ENCODE data around the gene AP5B1. TPM values are rescaled to one million over a fixed set of nuclear protein-coding genes. Genes with fewer than 3 reads are reported as not detected.

AP5B1 gene, protein sequence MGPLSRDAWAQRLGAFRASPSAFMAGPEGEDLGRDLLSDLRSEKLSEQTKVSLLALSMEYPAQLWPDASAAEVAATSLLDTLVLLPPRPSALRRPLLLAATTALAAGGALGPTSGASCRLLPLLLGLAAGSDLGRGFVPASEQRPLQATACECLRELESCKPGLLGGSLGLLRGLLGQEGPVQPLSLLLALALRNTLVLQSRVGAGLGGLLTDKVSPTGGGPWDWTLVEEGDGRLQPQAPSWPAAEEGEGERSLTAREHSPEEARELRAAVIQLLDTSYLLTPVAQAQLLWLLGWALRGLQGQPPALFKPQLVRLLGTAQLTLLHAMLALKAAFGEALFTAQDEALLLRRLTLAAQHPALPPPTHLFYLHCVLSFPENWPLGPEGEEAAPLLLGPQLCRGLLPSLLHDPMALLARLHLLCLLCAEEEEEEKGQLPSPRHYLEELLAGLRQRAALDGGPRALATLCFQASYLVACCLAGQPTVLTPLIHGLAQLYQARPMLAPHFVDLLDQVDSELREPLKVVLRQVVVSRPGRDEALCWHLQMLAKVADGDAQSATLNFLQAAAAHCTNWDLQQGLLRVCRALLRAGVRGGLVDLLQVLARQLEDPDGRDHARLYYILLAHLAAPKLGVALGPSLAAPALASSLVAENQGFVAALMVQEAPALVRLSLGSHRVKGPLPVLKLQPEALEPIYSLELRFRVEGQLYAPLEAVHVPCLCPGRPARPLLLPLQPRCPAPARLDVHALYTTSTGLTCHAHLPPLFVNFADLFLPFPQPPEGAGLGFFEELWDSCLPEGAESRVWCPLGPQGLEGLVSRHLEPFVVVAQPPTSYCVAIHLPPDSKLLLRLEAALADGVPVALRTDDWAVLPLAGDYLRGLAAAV
- total RNA-seq (1 to 10 TPM; 5.0 to 6.4 TPM), polyA plus RNA-seq (ENCODE audit: insufficient read length in 2 of 2) (1 to 10 TPM; 6.9 to 9.3 TPM)
- long read RNA-seq, donor 1, full-length matches to known transcripts = 4 of 4 reads
- long read RNA-seq, donor 1, partial matches to known transcripts = 0 of 4 reads
- long read RNA-seq, donor 1, other reads (novel, unspliced or antisense) = 0 of 4 reads
- long read RNA-seq, donor 2, full-length matches to known transcripts = 1 of 1 reads
- long read RNA-seq, donor 2, partial matches to known transcripts = 0 of 1 reads
- long read RNA-seq, donor 2, other reads (novel, unspliced or antisense) = 0 of 1 reads
- long read RNA-seq, donor 3, full-length matches to known transcripts = 2 of 2 reads
- long read RNA-seq, donor 3, partial matches to known transcripts = 0 of 2 reads
- long read RNA-seq, donor 3, other reads (novel, unspliced or antisense) = 0 of 2 reads
- long read RNA-seq, donor 4, full-length matches to known transcripts = 1 of 1 reads
- long read RNA-seq, donor 4, partial matches to known transcripts = 0 of 1 reads
- long read RNA-seq, donor 4, other reads (novel, unspliced or antisense) = 0 of 1 reads

DNA sequence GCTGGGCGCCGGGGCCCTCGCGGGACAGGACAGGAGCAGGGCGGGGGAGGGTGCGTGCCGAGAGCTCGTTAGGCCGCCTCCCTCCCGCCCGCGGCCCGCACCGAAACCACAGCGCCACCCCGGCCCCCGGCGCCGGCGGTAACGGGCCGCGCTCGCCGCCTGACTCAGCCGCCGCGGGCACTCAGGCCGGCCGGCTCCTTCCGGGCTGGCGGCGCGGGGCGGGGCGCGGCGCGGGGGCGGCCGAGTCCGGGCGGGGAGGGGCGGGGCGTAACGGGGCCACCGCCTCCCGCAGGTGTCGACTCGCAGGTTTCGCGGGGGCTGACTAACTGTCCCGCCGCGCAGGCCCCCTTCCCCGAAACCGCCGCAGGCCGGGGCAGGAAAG lies at the start of gene AP5B1:
TSS of gene AP5B1 (minus strand) at position 207 of the 382 bp plus-strand sequence. CDS start 385 bp downstream, outside the sequence.
- peak in 2 of 6 donors; percentile 63 to 64 for DNase-seq (ENCODE audit: low read depth in 4 of 6, low spot score in 6 of 6)
- peaks cover 37% of the 10 kb centered on the region for H3K36me3 ChIP-seq (ENCODE audit: control insufficient read depth, insufficient read depth, low read length)
- peak within 1 kb of the TSS; percentile 63 for H3K4me3 ChIP-seq (ENCODE audit: low read depth, low read length)
- under 1% methylated on average over 59 of the region's 59 CpGs for WGBS (ENCODE audit: insufficient coverage)
- H3K27ac ChIP-seq (ENCODE audit: low read depth, low read length) = no peak within 1 kb of the TSS
- H3K9me3 ChIP-seq (ENCODE audit: control insufficient read depth, insufficient read depth, low read length) = no peaks in the 10 kb centered on the region
- peaks cover 9% of the 10 kb centered on the region for H3K27me3 ChIP-seq (ENCODE audit: control insufficient read depth, insufficient read depth, low read length)
- H3K4me1 ChIP-seq (ENCODE audit: control insufficient read depth, insufficient read depth, low read length) = peaks cover 36% of the 10 kb centered on the region

DNA sequence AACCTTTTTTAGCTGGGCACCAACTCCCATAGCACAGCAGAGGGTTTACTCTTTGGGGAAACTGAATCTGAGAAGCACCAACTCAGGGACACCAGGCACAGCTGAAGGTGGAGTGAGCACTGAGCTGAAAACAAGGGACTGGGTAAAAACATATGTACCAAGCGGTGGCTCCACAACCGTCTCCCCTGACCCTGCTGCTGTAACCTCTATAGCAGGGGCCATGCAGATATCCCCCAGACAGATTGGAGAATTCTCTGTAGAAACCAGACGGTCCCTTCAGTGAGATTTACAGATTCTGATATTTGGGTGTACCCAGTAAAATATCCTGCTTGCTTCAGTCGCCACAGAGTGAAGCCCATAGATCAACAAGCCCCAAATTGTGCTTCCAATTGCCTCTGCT lies 48.7 kb upstream of the AP5B1 start:
- WGBS (ENCODE audit: insufficient coverage) = 60% methylated on average over 3 of the region's 4 CpGs

DNA sequence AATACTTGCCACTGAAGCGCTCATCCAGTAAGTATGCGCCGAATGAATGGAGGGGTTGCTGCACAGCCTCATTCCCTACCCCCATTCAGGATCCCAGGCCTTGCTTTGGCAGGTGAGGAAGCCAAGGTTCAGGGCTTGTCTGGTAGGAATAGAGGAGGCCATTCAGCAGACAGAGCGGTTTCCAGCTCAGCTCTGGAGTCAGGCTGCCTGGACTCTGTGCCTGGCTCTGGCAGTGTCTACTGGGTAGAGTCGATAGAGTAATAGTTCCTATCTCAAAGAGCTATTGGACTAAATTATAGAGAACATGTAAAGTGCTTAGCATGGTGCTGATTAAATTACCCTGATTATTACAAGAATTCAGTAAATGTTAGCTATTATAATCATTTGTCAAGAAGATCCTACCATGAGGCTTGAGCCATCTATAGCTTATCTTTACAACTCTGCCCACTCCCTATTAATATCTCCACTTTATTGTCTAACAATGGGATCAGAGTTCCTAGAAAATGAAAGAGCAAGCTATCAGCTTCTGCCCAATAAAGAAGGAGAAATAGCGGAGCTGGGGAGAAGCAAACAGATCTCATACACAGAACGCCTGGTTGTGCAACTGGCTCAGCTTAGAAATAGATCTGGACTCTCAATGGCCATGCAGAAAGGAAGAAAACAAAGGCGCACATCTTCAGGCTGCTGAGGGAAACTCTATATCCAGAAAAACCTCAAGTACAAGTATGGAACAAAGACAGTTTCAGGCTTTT lies 46.4 kb upstream of the AP5B1 start:
- H3K36me3 ChIP-seq (ENCODE audit: control insufficient read depth, insufficient read depth, low read length) = no peaks in the 10 kb centered on the region
- no peak overlapping the region for H3K4me3 ChIP-seq (ENCODE audit: low read depth, low read length)
- H3K9me3 ChIP-seq (ENCODE audit: control insufficient read depth, insufficient read depth, low read length) = no peaks in the 10 kb centered on the region
- 86% methylated on average over 5 of the region's 8 CpGs for WGBS (ENCODE audit: insufficient coverage)
- no peak overlapping the region for H3K27ac ChIP-seq (ENCODE audit: low read depth, low read length)
- no peaks in the 10 kb centered on the region for H3K4me1 ChIP-seq (ENCODE audit: control insufficient read depth, insufficient read depth, low read length)
- no peak for DNase-seq (ENCODE audit: low read depth in 4 of 6, low spot score in 6 of 6)
- H3K27me3 ChIP-seq (ENCODE audit: control insufficient read depth, insufficient read depth, low read length) = no peaks in the 10 kb centered on the region

More for the DNA sequence above, 48.7 kb upstream of the AP5B1 start:
- H3K27me3 ChIP-seq (ENCODE audit: control insufficient read depth, insufficient read depth, low read length) = no peaks in the 10 kb centered on the region
- H3K4me1 ChIP-seq (ENCODE audit: control insufficient read depth, insufficient read depth, low read length) = peaks cover 11% of the 10 kb centered on the region
- H3K4me3 ChIP-seq (ENCODE audit: low read depth, low read length) = no peak overlapping the region
- no peaks in the 10 kb centered on the region for H3K36me3 ChIP-seq (ENCODE audit: control insufficient read depth, insufficient read depth, low read length)
- H3K27ac ChIP-seq (ENCODE audit: low read depth, low read length) = no peak overlapping the region
- no peak for DNase-seq (ENCODE audit: low read depth in 4 of 6, low spot score in 6 of 6)
- no peaks in the 10 kb centered on the region for H3K9me3 ChIP-seq (ENCODE audit: control insufficient read depth, insufficient read depth, low read length)

DNA sequence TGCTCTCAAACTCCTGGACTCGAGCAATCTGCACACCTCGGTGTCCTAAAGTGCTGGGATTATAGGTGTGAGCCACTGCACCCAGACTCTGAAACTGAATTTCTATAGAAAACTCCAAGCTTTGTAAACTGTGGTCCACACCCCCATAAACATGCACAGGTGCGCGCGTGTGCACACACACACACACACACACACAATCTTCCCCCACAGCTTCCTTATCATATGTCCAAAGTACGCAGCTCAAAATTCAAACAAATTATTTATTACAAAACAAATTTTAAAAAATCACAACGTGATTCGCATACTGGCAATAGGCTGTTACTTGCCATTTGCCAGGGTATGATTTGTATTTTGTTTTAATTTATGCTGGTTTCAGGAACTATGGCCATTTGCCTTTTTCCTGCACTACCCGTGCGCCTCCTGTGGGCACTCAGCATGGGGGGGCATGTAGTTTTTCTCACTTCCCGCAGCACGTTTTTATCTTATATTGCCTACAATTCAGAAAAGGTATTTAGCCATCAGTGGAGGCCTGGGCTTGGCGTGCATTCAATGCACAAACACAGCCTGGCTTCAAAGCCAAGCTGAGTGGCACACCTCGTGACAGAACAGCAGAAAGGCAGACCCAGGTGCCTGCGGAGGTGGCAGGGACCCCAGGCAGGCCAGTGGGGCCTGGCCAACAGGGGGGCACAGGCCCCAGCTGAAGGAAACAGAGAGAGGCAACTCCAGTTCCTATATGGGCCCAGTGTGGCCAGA lies 42.2 kb upstream of the AP5B1 start:
- no peaks in the 10 kb centered on the region for H3K27me3 ChIP-seq (ENCODE audit: control insufficient read depth, insufficient read depth, low read length)
- H3K36me3 ChIP-seq (ENCODE audit: control insufficient read depth, insufficient read depth, low read length) = no peaks in the 10 kb centered on the region
- no peak overlapping the region for H3K27ac ChIP-seq (ENCODE audit: low read depth, low read length)
- H3K9me3 ChIP-seq (ENCODE audit: control insufficient read depth, insufficient read depth, low read length) = no peaks in the 10 kb centered on the region
- WGBS (ENCODE audit: insufficient coverage) = 80% methylated on average over 10 of the region's 15 CpGs
- DNase-seq (ENCODE audit: low read depth in 4 of 6, low spot score in 6 of 6) = no peak
- H3K4me3 ChIP-seq (ENCODE audit: low read depth, low read length) = no peak overlapping the region
- peaks cover 4% of the 10 kb centered on the region for H3K4me1 ChIP-seq (ENCODE audit: control insufficient read depth, insufficient read depth, low read length)

DNA sequence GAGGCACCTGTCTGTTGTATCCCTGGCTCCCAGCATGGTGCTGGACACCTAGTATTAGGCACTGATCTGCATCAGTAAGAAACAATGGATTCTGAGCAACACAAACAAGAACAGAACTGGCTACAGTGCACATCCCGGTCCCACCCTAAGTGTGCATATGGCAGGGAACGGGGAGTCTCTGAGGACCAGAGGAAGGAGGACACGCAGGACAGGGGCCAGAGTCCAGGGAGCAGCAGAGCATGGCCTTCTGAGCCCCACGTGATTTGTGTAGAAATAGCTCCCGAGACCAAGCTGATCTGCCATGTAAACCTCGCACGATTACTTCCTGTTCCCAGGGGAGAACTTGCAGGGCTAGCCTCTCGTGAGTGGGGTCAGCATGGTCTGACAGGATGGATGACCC lies 40.3 kb upstream of the AP5B1 start:
- Histone ChIP-seq H3K27ac (ENCODE audit: low read depth, low read length) (no peak overlapping the region), H3K4me1 (ENCODE audit: control insufficient read depth, insufficient read depth, low read length) (peaks cover 12% of the 10 kb centered on the region), H3K36me3 (ENCODE audit: control insufficient read depth, insufficient read depth, low read length) (no peaks in the 10 kb centered on the region), H3K9me3 (ENCODE audit: control insufficient read depth, insufficient read depth, low read length) (no peaks in the 10 kb centered on the region), H3K4me3 (ENCODE audit: low read depth, low read length) (no peak overlapping the region), H3K27me3 (ENCODE audit: control insufficient read depth, insufficient read depth, low read length) (no peaks in the 10 kb centered on the region)
- 79% methylated on average over 8 of the region's 8 CpGs for WGBS (ENCODE audit: insufficient coverage)
- DNase-seq (ENCODE audit: low read depth in 4 of 6, low spot score in 6 of 6) = no peak

DNA sequence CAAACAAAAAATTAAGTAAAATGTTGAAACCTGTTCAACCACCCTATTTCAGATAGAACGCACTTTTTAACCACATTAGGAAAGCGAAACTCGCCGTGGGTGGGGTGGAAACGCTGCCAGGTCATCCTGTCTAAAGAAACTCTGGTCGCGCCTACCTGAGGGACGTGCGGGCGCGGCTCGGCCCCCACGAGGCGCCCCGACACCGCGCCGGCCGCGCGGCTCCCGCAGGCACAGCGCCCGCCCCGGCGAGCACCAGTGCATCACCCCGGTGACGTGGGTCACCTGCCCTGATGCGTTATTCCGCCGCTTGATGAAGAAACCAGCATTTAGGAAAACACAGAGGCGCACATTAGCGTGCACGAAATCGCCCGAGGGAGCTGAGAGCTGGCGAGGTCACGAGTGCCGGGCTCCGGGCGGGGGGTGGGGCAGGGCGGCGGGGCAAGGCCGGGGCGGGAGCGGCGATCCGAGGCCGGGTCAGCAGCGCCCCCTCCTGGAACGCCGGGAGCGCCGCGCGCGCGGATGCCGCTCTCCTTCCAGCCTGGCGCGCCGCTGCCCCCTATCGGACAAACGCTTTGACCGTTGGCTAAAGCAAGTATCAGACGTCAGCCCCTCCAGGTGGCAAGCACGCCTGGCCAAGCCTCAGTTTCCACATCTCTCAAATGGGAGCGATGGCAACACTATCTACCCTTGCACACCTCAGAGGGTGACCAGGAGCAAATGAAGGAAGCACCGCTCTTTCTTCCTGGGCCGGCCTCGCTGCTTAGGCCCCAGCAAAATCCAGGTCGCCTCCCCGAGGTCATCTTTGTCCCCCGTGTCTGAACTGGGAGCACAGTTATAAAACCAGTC lies 37.3 kb upstream of the AP5B1 start:
- peak; percentile 61 to 95 (median 84) for DNase-seq (ENCODE audit: low read depth in 4 of 6, low spot score in 6 of 6)
- Histone ChIP-seq H3K9me3 (ENCODE audit: control insufficient read depth, insufficient read depth, low read length) (no peaks in the 10 kb centered on the region), H3K36me3 (ENCODE audit: control insufficient read depth, insufficient read depth, low read length) (peaks cover 3% of the 10 kb centered on the region), H3K27me3 (ENCODE audit: control insufficient read depth, insufficient read depth, low read length) (no peaks in the 10 kb centered on the region), H3K4me3 (ENCODE audit: low read depth, low read length) (peak overlapping the region; percentile 56), H3K4me1 (ENCODE audit: control insufficient read depth, insufficient read depth, low read length) (peaks cover 12% of the 10 kb centered on the region), H3K27ac (ENCODE audit: low read depth, low read length) (no peak overlapping the region)
- 6% methylated on average over 73 of the region's 74 CpGs for WGBS (ENCODE audit: insufficient coverage)

DNA sequence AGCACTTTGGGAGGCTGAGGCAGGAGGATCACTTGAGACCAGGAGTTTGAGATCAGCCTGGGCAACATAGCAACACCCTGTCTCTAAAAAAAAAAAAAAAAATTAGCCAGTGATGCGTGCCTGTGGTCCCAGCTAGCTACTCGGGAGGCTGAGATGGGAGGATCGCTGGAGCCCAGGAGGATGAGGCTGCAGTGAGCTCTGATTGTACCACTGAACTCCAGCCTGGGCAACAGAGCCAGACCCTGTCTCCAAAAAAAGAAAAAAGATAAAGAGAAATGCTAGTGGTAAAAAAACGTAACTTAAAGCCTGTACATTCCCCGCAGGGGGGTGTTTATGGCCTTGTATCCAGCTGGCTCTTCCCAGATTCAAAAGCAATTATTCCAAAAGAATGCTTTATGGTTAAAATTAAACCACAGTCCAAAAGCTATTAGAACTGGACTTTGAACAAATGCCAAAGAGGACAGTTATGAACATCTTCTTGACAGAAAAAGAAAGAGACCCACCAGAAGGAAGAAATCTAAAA lies 36.6 kb upstream of the AP5B1 start:
- Histone ChIP-seq H3K36me3 (ENCODE audit: control insufficient read depth, insufficient read depth, low read length) (peaks cover 3% of the 10 kb centered on the region), H3K27ac (ENCODE audit: low read depth, low read length) (no peak overlapping the region), H3K4me3 (ENCODE audit: low read depth, low read length) (peak overlapping the region; percentile 56), H3K27me3 (ENCODE audit: control insufficient read depth, insufficient read depth, low read length) (no peaks in the 10 kb centered on the region), H3K9me3 (ENCODE audit: control insufficient read depth, insufficient read depth, low read length) (no peaks in the 10 kb centered on the region), H3K4me1 (ENCODE audit: control insufficient read depth, insufficient read depth, low read length) (peaks cover 12% of the 10 kb centered on the region)
- 93% methylated on average over 3 of the region's 5 CpGs for WGBS (ENCODE audit: insufficient coverage)
- peak in 1 of 6 donors; percentile 39 for DNase-seq (ENCODE audit: low read depth in 4 of 6, low spot score in 6 of 6)

Data from spinal cord (tissue), 10 donors.